GM21515 (cell line): ENCODE measurements around the gene ITSN2.
"Not testable (repeated sequence)": the region's sequence is repeated elsewhere in the genome, so short reads cannot be mapped to it uniquely, and the experiment has no call there.

Experiments used
- ATAC-seq: cut with Tn5 transposase; IDR thresholded peaks from one replicate; pipeline ENCODE4 v1.9.1; 2021; ENCODE audit not compliant: unreplicated experiment

Gene ITSN2

DNA sequence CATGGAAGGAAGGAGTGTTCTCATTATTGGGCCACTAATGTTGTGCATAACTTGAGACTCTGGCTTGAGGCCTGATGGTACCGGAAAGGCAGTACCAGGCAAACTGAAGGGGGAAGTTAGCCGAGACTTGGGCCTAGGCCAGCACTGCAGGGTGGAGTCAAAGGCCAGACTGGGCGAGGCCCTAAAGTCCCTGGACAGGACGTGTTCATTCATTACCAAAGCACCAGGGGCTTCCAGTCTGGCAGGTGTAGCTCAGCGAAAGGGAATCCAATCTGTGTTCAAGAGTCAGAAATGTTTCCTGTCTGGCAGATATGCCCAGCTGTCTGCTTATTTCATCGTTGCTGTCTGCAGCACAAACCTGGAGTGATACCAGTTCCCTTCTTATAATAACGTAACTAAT lies 4.7 kb upstream of the ITSN2 start:
- no peak for ATAC-seq

GRCh38 chr2:24363301-24363700 lies 3.0 kb upstream of the ITSN2 start:
- no peak for ATAC-seq

GRCh38 chr2:24362253-24362652 lies 1.9 kb upstream of the ITSN2 start:
- no peak for ATAC-seq

- no peak for ATAC-seq
Measured at GRCh38 chr2:24360963-24361330, 611 bp upstream of the ITSN2 start.

- ATAC-seq: no peak
Measured at GRCh38 chr2:24359129-24360049, 947 bp downstream of the ITSN2 start.

- not testable (repeated sequence) for ATAC-seq
Measured at GRCh38 chr2:24357767-24358166, 2.6 kb downstream of the ITSN2 start.

DNA sequence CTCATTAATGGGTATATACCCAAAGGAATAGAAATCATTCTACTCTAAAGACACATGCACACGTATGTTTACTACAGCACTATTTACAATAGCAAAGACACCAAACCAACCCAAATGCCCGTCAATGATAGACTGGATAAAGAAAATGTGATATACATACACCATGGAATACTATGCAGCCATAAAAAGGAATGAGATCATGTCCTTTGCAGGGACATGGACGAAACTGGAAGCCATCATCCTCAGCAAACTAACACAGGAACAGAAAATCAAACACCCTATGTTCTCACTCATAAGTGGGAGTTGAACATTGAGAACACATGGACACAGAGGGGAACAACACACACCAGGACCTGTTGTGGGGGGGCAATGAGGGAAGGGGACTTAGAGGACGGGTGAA lies 3.2 kb downstream of the ITSN2 start:
- ATAC-seq: not testable (repeated sequence)

DNA sequence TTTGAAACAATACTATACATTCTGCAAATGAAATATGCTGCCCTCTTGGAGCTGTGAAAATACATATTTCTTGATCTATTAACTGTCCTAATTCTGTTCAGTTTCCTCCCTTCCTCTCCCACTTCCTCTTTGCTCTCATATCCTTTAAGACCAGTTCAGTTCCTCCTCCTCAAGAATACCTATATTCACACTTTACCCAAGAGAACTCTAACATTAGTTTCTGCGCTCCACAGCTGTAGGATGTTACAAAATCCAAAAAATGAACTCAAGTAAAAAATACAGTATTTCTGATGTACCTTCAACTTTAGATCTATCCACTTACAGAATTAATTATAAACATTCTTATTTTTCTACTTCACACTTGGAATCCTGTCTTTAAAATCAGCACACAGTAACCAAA lies 5.4 kb downstream of the ITSN2 start:
- no peak for ATAC-seq

GRCh38 chr2:24354395-24354794 lies 5.9 kb downstream of the ITSN2 start:
- ATAC-seq: no peak

- ATAC-seq: no peak
Measured at GRCh38 chr2:24353973-24354372, 6.4 kb downstream of the ITSN2 start.

DNA sequence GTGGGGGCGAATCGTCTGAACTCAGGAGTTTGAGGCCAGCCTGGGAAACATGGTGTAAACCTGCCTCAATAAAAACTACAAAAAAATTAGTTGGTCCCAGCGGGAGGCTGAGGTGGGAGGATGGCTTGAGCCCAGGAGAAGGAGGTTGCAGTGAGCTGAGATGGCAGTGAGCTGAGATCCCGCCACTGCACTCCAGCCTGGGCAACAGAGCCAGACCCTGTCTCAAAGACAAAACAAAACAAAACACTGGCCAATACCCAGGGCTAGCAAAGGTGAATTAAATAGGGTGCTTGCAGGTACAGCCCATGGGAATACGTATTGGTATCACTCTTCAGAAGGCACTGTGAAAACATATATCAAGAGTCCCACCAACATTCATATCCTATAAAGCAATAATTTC lies 7.0 kb downstream of the ITSN2 start:
- no peak for ATAC-seq

DNA sequence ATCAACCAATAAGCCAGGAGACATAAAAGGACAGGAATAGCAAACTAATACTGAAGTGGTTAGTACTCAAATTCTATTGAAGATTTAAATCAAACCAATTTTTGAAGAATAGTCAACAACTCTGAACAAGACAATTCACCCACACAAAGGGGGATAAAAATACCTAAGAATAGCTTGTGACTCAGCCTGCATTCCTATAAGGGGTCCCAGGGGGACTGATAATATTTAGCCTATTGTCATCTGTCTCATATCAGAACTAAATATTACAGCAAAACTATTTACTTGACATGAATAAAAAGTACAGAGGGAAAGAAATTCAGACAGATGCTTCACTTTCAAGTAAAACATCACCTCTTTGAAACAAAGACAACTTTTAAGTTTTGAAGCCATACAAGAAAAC lies 7.7 kb downstream of the ITSN2 start:
- no peak for ATAC-seq

GRCh38 chr2:24351981-24352380 lies 8.4 kb downstream of the ITSN2 start:
- ATAC-seq: no peak

GRCh38 chr2:24351627-24351938 lies 8.8 kb downstream of the ITSN2 start:
- no peak for ATAC-seq

DNA sequence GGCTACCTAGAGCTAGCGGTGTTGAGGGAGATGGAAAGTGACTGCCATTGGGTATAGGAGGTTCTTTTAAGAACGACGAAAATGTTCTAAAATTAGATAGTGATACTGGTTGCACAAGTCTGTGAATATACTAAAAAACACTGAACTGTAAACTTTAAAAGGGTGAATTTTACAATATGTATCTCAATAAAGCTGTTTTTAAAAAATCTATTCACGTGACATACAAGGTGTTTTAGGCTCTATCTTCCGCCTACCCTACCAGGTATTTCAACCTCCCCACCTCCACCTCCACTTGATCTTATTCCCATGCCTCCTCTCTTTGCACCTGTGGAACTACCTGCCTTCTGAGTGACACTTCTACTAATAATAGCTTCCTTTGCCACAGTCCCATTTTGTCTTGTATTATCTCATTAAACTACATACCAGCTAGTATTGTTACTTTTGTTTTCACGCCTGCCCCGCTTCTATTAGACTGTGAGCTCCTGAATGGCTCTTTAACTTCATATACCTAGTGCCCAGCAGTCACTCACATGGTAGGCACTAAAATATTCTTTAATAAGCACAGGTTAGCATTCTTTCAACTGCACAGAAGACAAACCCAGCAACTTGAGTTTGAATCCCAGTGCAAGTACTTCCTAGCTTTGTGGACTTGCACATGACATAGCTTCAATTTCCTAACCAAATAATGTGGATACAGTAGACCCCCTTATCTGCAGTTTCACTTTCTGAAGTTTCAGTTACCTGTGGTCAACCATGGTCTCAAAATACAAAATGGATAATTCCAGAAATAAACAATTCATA lies 9.3 kb downstream of the ITSN2 start:
- no peak for ATAC-seq

DNA sequence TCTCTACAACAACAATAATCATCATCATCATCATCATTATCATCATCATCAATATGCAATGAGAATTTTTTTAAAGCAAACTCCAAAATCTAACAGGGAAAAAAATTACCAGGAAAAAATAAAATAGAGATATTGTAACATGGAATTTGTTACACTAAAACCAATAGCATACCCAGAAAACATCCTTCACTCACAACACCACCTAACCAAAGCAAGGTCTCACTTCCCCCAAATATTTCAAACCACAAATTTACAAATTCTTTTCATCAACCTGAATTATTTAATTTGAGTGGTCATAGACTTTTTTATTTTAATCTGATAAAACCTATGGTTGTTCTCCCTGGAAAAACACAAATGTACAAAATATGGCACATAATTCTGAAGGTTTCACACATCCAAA lies 11.2 kb downstream of the ITSN2 start:
- ATAC-seq: no peak

DNA sequence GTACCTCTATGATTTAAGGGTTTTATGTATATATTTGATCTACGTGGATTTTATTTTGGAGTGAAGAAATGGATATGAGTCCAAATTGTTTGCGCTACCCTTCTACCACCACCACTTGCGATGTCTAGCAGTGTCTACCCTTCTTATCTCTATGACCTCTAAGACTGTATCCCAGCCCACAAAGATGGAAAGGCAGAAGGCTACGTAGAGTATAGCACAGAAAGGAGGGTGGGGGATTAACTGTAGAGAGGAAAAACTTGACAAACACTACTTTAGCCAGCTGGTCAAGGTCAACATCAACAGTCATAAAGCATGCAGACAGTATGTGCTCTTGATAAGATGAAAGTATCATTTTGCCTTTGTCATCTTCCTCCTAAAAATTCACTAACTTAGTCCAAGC lies 14.4 kb downstream of the ITSN2 start:
- ATAC-seq: no peak

- ATAC-seq: no peak
Measured at GRCh38 chr2:24343225-24343882, 17.0 kb downstream of the ITSN2 start.

- ATAC-seq: no peak
Measured at GRCh38 chr2:24342110-24342910, 18.0 kb downstream of the ITSN2 start.

GRCh38 chr2:24339856-24340262 lies 20.5 kb downstream of the ITSN2 start:
- ATAC-seq: no peak

DNA sequence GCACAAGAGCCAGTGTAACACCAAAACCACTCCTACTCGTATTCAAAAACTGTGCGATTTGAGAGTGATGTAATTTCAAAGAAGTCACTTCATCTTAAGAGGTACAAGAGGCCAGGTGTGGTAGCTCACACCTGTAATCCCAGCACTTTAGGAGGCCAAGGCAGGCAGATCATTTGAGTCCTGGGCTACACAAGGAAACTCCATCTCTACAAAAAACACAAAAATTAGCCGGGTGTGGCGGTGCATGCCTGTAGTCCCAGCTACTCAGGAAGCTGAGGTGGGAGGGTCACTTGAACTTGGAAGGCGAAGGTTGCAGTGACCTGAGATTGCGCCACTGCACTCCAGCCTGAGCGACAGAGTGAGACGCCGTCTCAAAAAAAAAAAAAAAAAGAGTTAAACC lies 21.2 kb downstream of the ITSN2 start:
- not testable (repeated sequence) for ATAC-seq
